Measurements from ENCODE around the gene REEP3.

Gene REEP3

DNA sequence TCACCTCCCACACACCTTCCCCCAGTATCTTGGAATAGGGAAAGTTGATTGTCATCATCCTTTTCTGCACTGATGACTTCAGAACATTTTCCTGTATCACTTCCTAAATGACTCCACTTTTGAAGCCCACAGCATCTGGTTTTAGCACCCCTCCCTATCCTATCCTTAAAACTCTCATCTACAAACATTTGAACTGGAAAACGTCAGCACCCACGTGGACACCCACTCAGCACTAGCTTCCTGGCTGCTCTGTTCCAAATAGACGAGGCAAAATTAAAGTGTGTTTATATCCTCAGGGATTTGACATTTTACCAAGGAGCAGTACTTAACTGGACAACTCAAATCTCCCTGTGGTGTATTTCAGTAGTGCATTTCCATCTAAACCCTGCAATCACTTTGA lies 73.9 kb downstream of the REEP3 start:
- in situ Hi-C loops (cut with HindIII; ENCODE audit: low sequenced_read_pairs): no loop called here
- TF ChIP-seq, protein P1, sequence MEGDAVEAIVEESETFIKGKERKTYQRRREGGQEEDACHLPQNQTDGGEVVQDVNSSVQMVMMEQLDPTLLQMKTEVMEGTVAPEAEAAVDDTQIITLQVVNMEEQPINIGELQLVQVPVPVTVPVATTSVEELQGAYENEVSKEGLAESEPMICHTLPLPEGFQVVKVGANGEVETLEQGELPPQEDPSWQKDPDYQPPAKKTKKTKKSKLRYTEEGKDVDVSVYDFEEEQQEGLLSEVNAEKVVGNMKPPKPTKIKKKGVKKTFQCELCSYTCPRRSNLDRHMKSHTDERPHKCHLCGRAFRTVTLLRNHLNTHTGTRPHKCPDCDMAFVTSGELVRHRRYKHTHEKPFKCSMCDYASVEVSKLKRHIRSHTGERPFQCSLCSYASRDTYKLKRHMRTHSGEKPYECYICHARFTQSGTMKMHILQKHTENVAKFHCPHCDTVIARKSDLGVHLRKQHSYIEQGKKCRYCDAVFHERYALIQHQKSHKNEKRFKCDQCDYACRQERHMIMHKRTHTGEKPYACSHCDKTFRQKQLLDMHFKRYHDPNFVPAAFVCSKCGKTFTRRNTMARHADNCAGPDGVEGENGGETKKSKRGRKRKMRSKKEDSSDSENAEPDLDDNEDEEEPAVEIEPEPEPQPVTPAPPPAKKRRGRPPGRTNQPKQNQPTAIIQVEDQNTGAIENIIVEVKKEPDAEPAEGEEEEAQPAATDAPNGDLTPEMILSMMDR (IDR thresholded peaks at IDR 0.05; ENCODE audit: low read depth, low read length, missing control alignments): no peak
- no peak overlapping the region for H3K4me3 ChIP-seq (ENCODE audit: low read depth, low read length)
- no peak for DNase-seq (ENCODE audit: low read depth)

DNA sequence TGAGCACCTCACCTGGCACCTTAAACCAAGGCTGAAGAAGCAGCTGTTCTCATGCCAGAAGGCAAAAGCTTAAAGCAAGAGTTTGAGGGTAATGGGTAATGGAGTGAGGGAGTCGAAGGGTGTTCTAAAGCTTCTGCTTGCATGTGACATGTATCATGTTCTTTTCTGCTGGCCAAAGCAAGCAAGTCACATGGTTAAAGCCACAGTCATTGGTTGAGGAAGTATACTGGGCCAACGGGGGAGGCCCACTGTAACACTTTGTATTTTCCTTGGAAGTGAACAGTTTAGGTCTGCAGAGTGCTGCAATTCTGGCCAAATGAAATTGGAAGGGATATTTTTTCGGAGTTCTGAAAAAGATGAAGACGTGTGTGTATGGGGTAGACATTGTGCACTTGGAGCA lies 75.7 kb downstream of the REEP3 start:
- DNase-seq (ENCODE audit: low read depth): no peak
- TF ChIP-seq, protein P1 (IDR thresholded peaks at IDR 0.05; ENCODE audit: low read depth, low read length, missing control alignments): no peak
- no peak overlapping the region for H3K4me3 ChIP-seq (ENCODE audit: low read depth, low read length)
- in situ Hi-C loops (cut with HindIII; ENCODE audit: low sequenced_read_pairs): no loop called here

DNA sequence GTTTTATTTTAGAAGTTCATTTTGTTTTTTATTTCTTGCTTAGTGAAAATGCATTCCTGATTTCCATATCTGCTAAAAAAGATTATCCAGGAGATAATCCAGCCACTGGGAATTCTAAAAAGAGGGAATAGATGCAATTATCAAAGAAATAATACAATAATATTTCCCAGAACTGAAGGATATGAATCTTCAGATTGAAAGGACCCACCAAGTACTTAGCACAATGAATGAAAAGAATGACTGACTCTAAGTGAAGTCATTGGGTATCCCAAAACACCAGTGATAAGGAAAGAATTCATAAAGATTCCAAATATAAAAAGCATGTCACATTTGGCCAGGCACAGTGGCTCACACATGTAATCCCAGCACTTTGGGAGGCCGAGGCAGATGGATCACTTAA lies 79.3 kb downstream of the REEP3 start:
- no peak for DNase-seq (ENCODE audit: low read depth)
- in situ Hi-C loops (cut with HindIII; ENCODE audit: low sequenced_read_pairs): loop anchor here (25.0 kb wide), 1 partner anchor 388 kb away; no protein-coding TSS in a partner anchor
- TF ChIP-seq, protein P1 (IDR thresholded peaks at IDR 0.05; ENCODE audit: low read depth, low read length, missing control alignments): no peak
- H3K4me3 ChIP-seq (ENCODE audit: low read depth, low read length): no peak overlapping the region

DNA sequence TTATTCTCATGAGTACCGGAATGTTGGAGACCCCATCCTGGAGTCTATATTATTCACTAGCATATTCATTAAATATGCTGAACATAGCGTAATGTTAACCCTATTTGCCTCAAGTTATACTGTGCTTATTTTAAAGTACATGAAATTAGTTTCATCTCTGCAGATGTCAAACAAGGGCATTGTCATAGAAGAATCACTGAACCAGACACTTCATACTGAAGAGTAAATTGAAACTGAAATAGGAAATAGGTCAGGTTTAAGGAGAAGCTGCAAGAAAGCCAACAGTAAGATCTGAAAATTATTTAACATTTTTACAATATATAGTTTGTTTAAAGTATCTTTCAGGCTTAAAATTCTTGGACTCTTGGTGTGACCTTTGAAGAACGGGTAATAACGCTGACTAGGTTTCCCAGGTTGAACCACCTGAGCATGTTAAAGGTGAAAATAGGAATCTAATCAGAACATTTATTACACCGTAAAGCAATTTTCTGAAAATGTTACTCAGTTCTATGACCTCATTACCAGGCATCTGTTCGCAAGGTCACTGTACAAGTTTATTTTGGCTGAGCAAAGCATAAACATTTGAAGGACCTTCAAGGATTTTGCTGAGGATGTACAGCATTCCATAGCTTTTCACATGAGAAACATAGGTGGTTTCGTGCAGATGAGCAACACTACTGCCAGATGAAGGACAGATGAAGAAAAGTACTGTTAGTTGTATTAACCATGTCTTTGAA lies 82.7 kb downstream of the REEP3 start:
- TF ChIP-seq, protein P1 (IDR thresholded peaks at IDR 0.05; ENCODE audit: low read depth, low read length, missing control alignments): no peak
- in situ Hi-C loops (cut with HindIII; ENCODE audit: low sequenced_read_pairs): loop anchor here (25.0 kb wide), 1 partner anchor 392 kb away; no protein-coding TSS in a partner anchor
- DNase-seq (ENCODE audit: low read depth): peak; percentile 35
- no peak overlapping the region for H3K4me3 ChIP-seq (ENCODE audit: low read depth, low read length)

DNA sequence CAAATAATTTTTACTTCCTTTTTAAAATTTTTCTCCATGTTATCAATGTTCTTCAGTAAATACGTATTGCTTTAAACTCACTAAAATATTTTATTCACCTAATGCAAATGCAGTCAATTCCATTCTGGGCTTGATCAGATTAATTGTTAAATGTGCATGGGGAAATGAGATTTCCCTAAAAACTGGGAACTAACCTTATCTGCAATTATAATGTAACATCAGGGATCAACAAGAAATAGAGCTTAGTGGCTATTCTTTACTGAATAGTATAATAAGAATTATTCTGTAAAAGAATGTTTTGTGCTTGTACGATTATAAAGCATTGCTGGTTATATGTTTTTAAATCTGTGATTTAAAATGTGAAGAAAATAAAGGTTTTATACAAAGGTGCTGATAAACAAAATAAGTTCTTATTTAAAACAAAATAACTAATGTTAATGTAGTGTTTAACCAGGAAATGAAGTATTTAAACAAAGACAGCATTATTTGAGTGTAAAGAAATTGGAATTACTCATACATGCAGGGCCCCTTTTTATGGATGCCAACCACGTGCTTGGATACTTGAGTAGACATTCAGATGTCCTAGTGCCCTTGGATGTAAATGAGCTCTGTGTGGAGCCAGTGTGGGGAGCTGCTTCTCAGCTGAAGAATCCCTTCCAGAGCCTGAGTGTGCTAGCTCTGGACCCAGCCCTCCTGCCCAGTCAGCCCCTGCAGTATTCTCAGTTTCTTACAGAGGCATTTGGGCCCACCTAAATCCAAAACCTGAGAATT lies 84.2 kb downstream of the REEP3 start:
- H3K4me3 ChIP-seq (ENCODE audit: low read depth, low read length): no peak overlapping the region
- DNase-seq (ENCODE audit: low read depth): peak; percentile 2
- TF ChIP-seq, protein P1 (IDR thresholded peaks at IDR 0.05; ENCODE audit: low read depth, low read length, missing control alignments): no peak
- in situ Hi-C loops (cut with HindIII; ENCODE audit: low sequenced_read_pairs): loop anchor here (25.0 kb wide), 1 partner anchor 393 kb away; no protein-coding TSS in a partner anchor

DNA sequence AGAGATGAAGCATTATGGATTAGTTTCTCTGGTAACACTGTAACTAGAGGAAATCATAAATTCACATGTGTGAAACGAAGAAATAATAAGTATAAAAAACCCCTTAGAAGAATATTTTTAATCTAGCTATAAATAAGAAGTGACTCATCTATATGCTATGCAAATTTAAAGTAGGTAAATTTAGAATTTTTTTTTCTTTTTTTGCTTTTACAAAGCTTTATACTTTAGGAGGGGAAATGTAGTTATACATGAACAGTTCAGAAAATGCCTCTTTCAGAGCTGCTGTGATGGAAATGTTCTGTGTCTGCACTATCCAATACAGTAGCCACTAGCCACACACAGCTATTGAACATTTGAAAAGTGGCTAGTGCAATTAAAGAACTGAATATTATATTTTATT lies 87.3 kb downstream of the REEP3 start:
- no peak for DNase-seq (ENCODE audit: low read depth)
- TF ChIP-seq, protein P1 (IDR thresholded peaks at IDR 0.05; ENCODE audit: low read depth, low read length, missing control alignments): no peak
- in situ Hi-C loops (cut with HindIII; ENCODE audit: low sequenced_read_pairs): loop anchor here (25.0 kb wide), 1 partner anchor 396 kb away; no protein-coding TSS in a partner anchor
- no peak overlapping the region for H3K4me3 ChIP-seq (ENCODE audit: low read depth, low read length)

All from astrocyte of the cerebellum (primary cell).